H1 (cell line): ENCODE data around the gene SNU13. TPM values are rescaled to one million over a fixed set of nuclear protein-coding genes. Genes with fewer than 3 reads are reported as not detected.
A peak's percentile ranks its signal among the peaks of the same experiment; 100 is the strongest.

Experiments used
- CTCF ChIA-PET: fragments of 300-600 bp; sonication (Branson Sonifier 250); formaldehyde crosslinking; loops from one replicate; lab custom pipeline; 2021; ENCODE audit not compliant: partially characterized antibody; lab: Charles Lee
- POLR2A ChIA-PET: fragments of 300-600 bp; sonication (Branson Sonifier 250); formaldehyde crosslinking; loops from one replicate; lab custom pipeline; 2021; ENCODE audit warnings: inconsistent platforms; ENCODE audit not compliant: partially characterized antibody; lab: Charles Lee
- DNase-seq, 2 experiments: peaks; one replicate each; pipeline versions ENCODE4 v3.0.0 to v3.0.0-alpha.2; 2010 to 2022; ENCODE audit warnings: low spot score in 2 of 2, low read depth in 1 of 2, mixed read lengths in 1 of 2
- FAIRE-seq: peaks from 2 replicates; lab custom pipeline; 2011; peaks lifted over from hg19 to GRCh38; lab: Jason Lieb, UNC
- H2AFZ ChIP-seq: 2 replicates; pipeline ENCODE4 v1.8.1; 2012; ENCODE audit warnings: low read length, inconsistent platforms
- H2AK5ac ChIP-seq: 2 replicates; pipeline ENCODE4 v1.6.1; 2013; ENCODE audit warnings: low read depth, low read length
- H2BK120ac ChIP-seq: replicated peaks from 2 replicates; pipeline ENCODE3; 2013; ENCODE audit warnings: low read depth, low read length, inconsistent platforms
- H2BK12ac ChIP-seq: 2 replicates; pipeline ENCODE4 v1.6.1; 2013; ENCODE audit warnings: low read depth, low read length
- H2BK15ac ChIP-seq: 2 replicates; pipeline ENCODE4 v1.6.1; 2013; ENCODE audit warnings: low read length
- H2BK20ac ChIP-seq: 2 replicates; pipeline ENCODE4 v1.6.1; 2013; ENCODE audit warnings: low read length
- H2BK5ac ChIP-seq: 2 replicates; pipeline ENCODE4 v1.6.1; 2013; ENCODE audit warnings: low read depth, low read length
- H3K14ac ChIP-seq: 2 replicates; pipeline ENCODE4 v1.6.1; 2013; ENCODE audit warnings: inconsistent platforms; ENCODE audit not compliant: insufficient read length
- H3K18ac ChIP-seq: 2 replicates; pipeline ENCODE4 v1.6.1; 2013; ENCODE audit warnings: low read length; ENCODE audit errors: extremely low read depth
- H3K23ac ChIP-seq: 2 replicates; pipeline ENCODE4 v1.6.1; 2013; ENCODE audit warnings: inconsistent platforms; ENCODE audit not compliant: insufficient read length
- H3K23me2 ChIP-seq: 2 replicates; pipeline ENCODE4 v1.6.1; 2013; ENCODE audit warnings: low read depth, low read length
- H3K27ac ChIP-seq: 2 replicates; pipeline ENCODE4 v1.6.1; 2011; ENCODE audit warnings: low read depth, low read length, inconsistent platforms
- H3K27me3 ChIP-seq, 4 experiments: replicated peaks in 1 of 4; 1 replicate in 1 of 4; 2 replicates in 3 of 4; pipeline versions ENCODE4 v1.6.1 to v1.8.1; 2011 to 2013; ENCODE audit warnings: low read length in 3 of 4, mild to moderate bottlenecking in 3 of 4, inconsistent platforms in 2 of 4, mixed read lengths in 2 of 4, moderate library complexity in 1 of 4; ENCODE audit not compliant: control insufficient read depth in 3 of 4, insufficient read depth in 3 of 4; ENCODE audit errors: extremely low read depth in 1 of 4
- H3K36me3 ChIP-seq, 4 experiments: 2 replicates each; pipeline versions ENCODE4 v1.6.1 to v1.8.1; 2011 to 2013; ENCODE audit warnings: mild to moderate bottlenecking in 4 of 4, low read length in 3 of 4, moderate library complexity in 2 of 4, control low read depth in 1 of 4, inconsistent platforms in 1 of 4; ENCODE audit not compliant: insufficient read depth in 4 of 4, control insufficient read depth in 2 of 4
- H3K4ac ChIP-seq: replicated peaks from 2 replicates; pipeline ENCODE3; 2013; ENCODE audit warnings: low read length, low read depth, mixed read lengths, inconsistent platforms; ENCODE audit not compliant: insufficient read length
- H3K4me1 ChIP-seq, 4 experiments: replicated peaks in 1 of 4; 1 replicate in 1 of 4; 2 replicates in 3 of 4; pipeline versions ENCODE4 v1.6.1 to v1.8.1; 2011 to 2013; ENCODE audit warnings: low read length in 3 of 4, inconsistent platforms in 2 of 4, mixed read lengths in 1 of 4; ENCODE audit not compliant: insufficient read depth in 4 of 4, control insufficient read depth in 3 of 4
- H3K4me2 ChIP-seq, 2 experiments: 2 replicates each; pipeline versions ENCODE4 v1.6.1 to v1.8.1; 2011 to 2013; ENCODE audit warnings: low read depth in 2 of 2, low read length in 2 of 2, control low read depth in 1 of 2, inconsistent platforms in 1 of 2, mild to moderate bottlenecking in 1 of 2; ENCODE audit not compliant: insufficient read depth in 1 of 2
- H3K4me3 ChIP-seq, 4 experiments: fragments of 200-600, 300-600 bp in 1 of 4; sonication (generic), shearing (Covaris generic), sonication (Bioruptor Twin) in 1 of 4; 2 replicates each; pipeline versions ENCODE4 v1.5.1 to v1.8.1; 2011 to 2016; ENCODE audit warnings: low read length in 4 of 4, low read depth in 3 of 4, control low read depth in 2 of 4, inconsistent platforms in 2 of 4, mild to moderate bottlenecking in 2 of 4, mixed read lengths in 1 of 4, moderate library complexity in 1 of 4; ENCODE audit not compliant: insufficient read depth in 2 of 4; ENCODE audit errors: extremely low read depth in 1 of 4
- H3K56ac ChIP-seq: replicated peaks from 2 replicates; pipeline ENCODE3; 2013; ENCODE audit warnings: low read depth, mild to moderate bottlenecking, mixed read lengths, low read length, inconsistent platforms; ENCODE audit not compliant: insufficient read length
- H3K79me1 ChIP-seq: 2 replicates; pipeline ENCODE4 v1.6.1; 2013; ENCODE audit warnings: low read depth, low read length, control low read depth
- H3K79me2 ChIP-seq, 2 experiments: 2 replicates each; pipeline versions ENCODE4 v1.6.1 to v1.8.1; 2012 to 2013; ENCODE audit warnings: low read length in 2 of 2, mild to moderate bottlenecking in 2 of 2, inconsistent platforms in 1 of 2; ENCODE audit not compliant: insufficient read depth in 2 of 2, control insufficient read depth in 1 of 2
- H3K9ac ChIP-seq, 4 experiments: replicated peaks in 1 of 4; 1 replicate in 1 of 4; 2 replicates in 3 of 4; pipeline versions ENCODE4 v1.6.1 to v1.8.1; 2011 to 2013; ENCODE audit warnings: low read depth in 3 of 4, low read length in 3 of 4, control low read depth in 2 of 4, mild to moderate bottlenecking in 2 of 4, moderate library complexity in 2 of 4, inconsistent platforms in 1 of 4; ENCODE audit errors: extremely low read depth in 1 of 4
- H3K9me3 ChIP-seq, 2 experiments: 2 replicates each; pipeline versions ENCODE4 v1.6.1 to v1.8.1; 2012 to 2013; ENCODE audit warnings: mild to moderate bottlenecking in 2 of 2, moderate library complexity in 2 of 2, control low read depth in 1 of 2, inconsistent platforms in 1 of 2, low read depth in 1 of 2, low read length in 1 of 2, mixed read lengths in 1 of 2; ENCODE audit not compliant: insufficient read depth in 2 of 2
- H4K20me1 ChIP-seq, 2 experiments: replicated peaks in 1 of 2; 2 replicates each; pipeline versions ENCODE3 to v1.8.1; 2011 to 2013; ENCODE audit warnings: inconsistent platforms in 2 of 2, low read length in 2 of 2, mild to moderate bottlenecking in 1 of 2; ENCODE audit not compliant: insufficient read depth in 2 of 2, control insufficient read depth in 1 of 2
- H4K5ac ChIP-seq: 2 replicates; pipeline ENCODE4 v1.6.1; 2013; ENCODE audit warnings: low read length, low read depth, mixed read lengths, inconsistent platforms; ENCODE audit not compliant: insufficient read length
- H4K8ac ChIP-seq: 2 replicates; pipeline ENCODE4 v1.8.0; 2013; ENCODE audit warnings: mild to moderate bottlenecking, moderate library complexity, low read length, inconsistent platforms; ENCODE audit not compliant: insufficient read depth; ENCODE audit errors: extremely low read depth
- H4K91ac ChIP-seq: replicated peaks from 2 replicates; pipeline ENCODE3; 2013; ENCODE audit warnings: low read length, mixed read lengths, inconsistent platforms; ENCODE audit not compliant: insufficient read length
- CTBP2 ChIP-seq: IDR thresholded peaks from 2 replicates; pipeline ENCODE4 v1.7.0; 2011; ENCODE audit warnings: borderline replicate concordance, mild to moderate bottlenecking, moderate library complexity, mixed read lengths, low read length; ENCODE audit not compliant: insufficient read depth, insufficient read length
- TEAD4 ChIP-seq: IDR thresholded peaks from 2 replicates; pipeline ENCODE4 v1.6.1; 2012; ENCODE audit warnings: low read depth, low read length, inconsistent platforms, mixed read lengths
- ZNF274 ChIP-seq: IDR thresholded peaks from 2 replicates; pipeline ENCODE4 v1.7.0; 2012; ENCODE audit warnings: low read length, borderline replicate concordance; ENCODE audit errors: extremely low read depth
- WGBS, 2 experiments: shearing (Covaris generic) in 1 of 2; methylation state at CpG; one replicate each; pipeline versions ENCODE4 v1.1.6 to v1.1.7; 2013 to 2015; ENCODE audit warnings: low lambda C conversion rate in 2 of 2, mixed read lengths in 2 of 2, inconsistent platforms in 1 of 2, low coverage in 1 of 2, missing lambda C conversion rate in 1 of 2; ENCODE audit not compliant: insufficient replicate concordance in 2 of 2, insufficient coverage in 1 of 2, insufficient read length in 1 of 2; ENCODE audit errors: extremely low coverage in 1 of 2, missing lambda C conversion rate in 1 of 2; 5-methylcytosine and 5-hydroxymethylcytosine counted together
- polyA plus RNA-seq, 7 experiments: library from polyadenylated mRNA; depleted of rRNA in 3 of 7; stranded (reverse) in 5 of 7; unstranded in 2 of 7; fragments of >200 nt in 5 of 7; fragments of 200-250 nt in 2 of 7; gene quantifications; 1 replicate in 5 of 7; 2 replicates in 1 of 7; 4 replicates in 1 of 7; pipeline versions ENCODE4 v1.2.1 to v1.2.3, GENCODE V29; 2011 to 2013; ENCODE audit warnings: missing spikeins in 2 of 7, mixed read lengths in 2 of 7
- total RNA-seq: library from RNA; stranded (reverse); fragmentation: NEBNext Ultra II Directional; extraction: Animal tissue kit (Norgen Biotek cat#: 25700); gene quantifications from 2 replicates; pipeline ENCODE4 v1.2.1, GENCODE V29; 2021
- TF ChIP-seq, protein P1 (sequence below): IDR thresholded peaks from 2 replicates; pipeline ENCODE4 v1.6.1; 2011; ENCODE audit warnings: low read length, improper control_type of control experiment
- TF ChIP-seq, protein P2 (sequence below): IDR thresholded peaks from 2 replicates; pipeline ENCODE4 v1.6.1; 2012; ENCODE audit warnings: inconsistent platforms
- TF ChIP-seq, protein P3 (sequence below): IDR thresholded peaks from 2 replicates; pipeline ENCODE4 v1.6.1; 2012; ENCODE audit warnings: inconsistent platforms

Gene SNU13
- total and polyA plus RNA-seq, 2 of the 8 experiments (the other 6 are each of a cell fraction or from before 2014, with no cell fraction given): 241 to 281 TPM

DNA sequence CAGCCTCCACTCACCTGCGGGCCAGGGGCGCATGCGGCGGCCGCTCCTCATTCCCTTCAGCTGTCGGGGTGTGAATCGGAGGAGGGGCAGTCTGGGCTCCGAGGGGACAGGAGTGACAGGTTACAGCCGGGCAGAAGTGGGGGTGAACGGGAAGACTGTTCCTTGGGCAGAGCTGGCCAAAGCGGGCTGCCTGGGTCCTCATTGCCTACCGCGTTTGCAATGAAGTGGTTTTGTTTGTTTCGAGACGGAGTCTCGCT is 11.4 kb upstream of the SNU13 start:
- no peak overlapping the region for H4K5ac ChIP-seq
- no peak overlapping the region for H3K18ac ChIP-seq
- H3K4ac ChIP-seq: no peak overlapping the region
- no peak overlapping the region for H2BK15ac ChIP-seq
- FAIRE-seq (no peak), DNase-seq (no peak)
- H3K79me2 ChIP-seq: no peaks in the 10 kb centered on the region
- no peak overlapping the region for H2BK5ac ChIP-seq
- TF ChIP-seq CTBP2 (no peak), TEAD4 (no peak), ZNF274 (no peak)
- TF ChIP-seq, protein P1, sequence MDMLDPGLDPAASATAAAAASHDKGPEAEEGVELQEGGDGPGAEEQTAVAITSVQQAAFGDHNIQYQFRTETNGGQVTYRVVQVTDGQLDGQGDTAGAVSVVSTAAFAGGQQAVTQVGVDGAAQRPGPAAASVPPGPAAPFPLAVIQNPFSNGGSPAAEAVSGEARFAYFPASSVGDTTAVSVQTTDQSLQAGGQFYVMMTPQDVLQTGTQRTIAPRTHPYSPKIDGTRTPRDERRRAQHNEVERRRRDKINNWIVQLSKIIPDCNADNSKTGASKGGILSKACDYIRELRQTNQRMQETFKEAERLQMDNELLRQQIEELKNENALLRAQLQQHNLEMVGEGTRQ: no peak
- TF ChIP-seq, protein P2, sequence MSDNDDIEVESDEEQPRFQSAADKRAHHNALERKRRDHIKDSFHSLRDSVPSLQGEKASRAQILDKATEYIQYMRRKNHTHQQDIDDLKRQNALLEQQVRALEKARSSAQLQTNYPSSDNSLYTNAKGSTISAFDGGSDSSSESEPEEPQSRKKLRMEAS: peak; percentile 64
- TF ChIP-seq, protein P3, sequence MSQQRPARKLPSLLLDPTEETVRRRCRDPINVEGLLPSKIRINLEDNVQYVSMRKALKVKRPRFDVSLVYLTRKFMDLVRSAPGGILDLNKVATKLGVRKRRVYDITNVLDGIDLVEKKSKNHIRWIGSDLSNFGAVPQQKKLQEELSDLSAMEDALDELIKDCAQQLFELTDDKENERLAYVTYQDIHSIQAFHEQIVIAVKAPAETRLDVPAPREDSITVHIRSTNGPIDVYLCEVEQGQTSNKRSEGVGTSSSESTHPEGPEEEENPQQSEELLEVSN: peak; percentile 82
- no peaks in the 10 kb centered on the region for H3K79me1 ChIP-seq
- H3K4me1 ChIP-seq: peaks cover 0 to 6% (median 4%) of the 10 kb centered on the region in 4 experiments; a peak in 5 of 7 replicates
- H2AK5ac ChIP-seq: no peak overlapping the region
- H3K27me3 ChIP-seq: peaks cover 0 to 10% (median 6%) of the 10 kb centered on the region in 4 experiments; a peak in 6 of 7 replicates
- H2BK120ac ChIP-seq: no peak overlapping the region
- no peak overlapping the region for H3K4me2 ChIP-seq
- no peak overlapping the region for H2AFZ ChIP-seq
- H2BK12ac ChIP-seq: no peak overlapping the region
- H3K14ac ChIP-seq: no peak overlapping the region
- CTCF ChIA-PET: interaction anchor here (1.2 to 3.9 kb wide), 4 partner anchors 12 to 225 kb away, joined by 4 to 36 read pairs (median 25); partner anchors contain the start of genes SNU13 and TNFRSF13C
- no peak overlapping the region for H3K27ac ChIP-seq
- POLR2A ChIA-PET: interaction anchor here (1.2 kb wide), 1 partner anchor 41 kb away, joined by 3 read pairs; no protein-coding TSS in a partner anchor
- H3K36me3 ChIP-seq: no peaks in the 10 kb centered on the region
- H3K23me2 ChIP-seq: 0 out of 2 replicates have a peak, but pooled peaks cover 2% of the 10 kb centered on the region
- H3K4me3 ChIP-seq: no peak overlapping the region
- no peak overlapping the region for H2BK20ac ChIP-seq
- no peak overlapping the region for H4K8ac ChIP-seq
- H3K9me3 ChIP-seq: peaks cover 0 to 7% of the 10 kb centered on the region in 2 experiments; a peak in 1 of 4 replicates
- WGBS, 2 experiments: 96% methylated on average over 16 of the region's 16 CpGs; no CpG with 5 or more reads in 1 of the 2 experiments
- H4K91ac ChIP-seq: no peak overlapping the region
- no peak overlapping the region for H3K9ac ChIP-seq
- H4K20me1 ChIP-seq: peaks cover 0 to 2% of the 10 kb centered on the region in 2 experiments
- H3K23ac ChIP-seq: no peak overlapping the region
- no peak overlapping the region for H3K56ac ChIP-seq
